Coronary artery (tissue), 2 donors: ENCODE data around the gene CCSER1.
"Not testable (repeated sequence)": the region's sequence is repeated elsewhere in the genome, so short reads cannot be mapped to it uniquely, and the experiment has no call there.

Source experiments
- DNase-seq: peaks from one replicate; pipeline ENCODE4 v3.0.0-alpha.2; 2017; ENCODE audit warnings: low spot score
- H3K27ac ChIP-seq, 2 donors: fragments of 200-600 bp; sonication (generic); one replicate each; pipeline ENCODE4 v1.5.1; 2016 to 2019
- H3K4me3 ChIP-seq: fragments of 200-600 bp; sonication (generic); 2 replicates; pipeline ENCODE4 v1.5.1; 2016; ENCODE audit warnings: mild to moderate bottlenecking, moderate library complexity
- CTCF ChIP-seq: fragments of 200-600 bp; sonication (generic); IDR thresholded peaks from one replicate; pipeline ENCODE4 v1.5.1; 2019; ENCODE audit warnings: antibody characterized with exemption

CCSER1 gene

GRCh38 chr4:91621446-91621845 is 1494.3 kb downstream of the CCSER1 start:
- no peak for TF ChIP-seq CTCF
- Histone ChIP-seq H3K4me3 (no peak overlapping the region), H3K27ac (no peak overlapping the region)
- no peak for DNase-seq

GRCh38 chr4:91622925-91623602 is 1495.9 kb downstream of the CCSER1 start:
- no peak for TF ChIP-seq CTCF
- Histone ChIP-seq H3K27ac (no peak overlapping the region), H3K4me3 (no peak overlapping the region)
- no peak for DNase-seq

GRCh38 chr4:91623603-91623967 is 1496.4 kb downstream of the CCSER1 start:
- not testable (repeated sequence) for H3K27ac ChIP-seq, DNase-seq, H3K4me3 ChIP-seq

GRCh38 chr4:91630054-91630453 is 1502.9 kb downstream of the CCSER1 start:
- no peak for DNase-seq
- H3K4me3 ChIP-seq, result no peak overlapping the region
- H3K27ac ChIP-seq, result no peak overlapping the region
- TF ChIP-seq CTCF, result no peak

- H3K4me3 ChIP-seq, result no peak overlapping the region
- TF ChIP-seq CTCF, result no peak
- H3K27ac ChIP-seq, result no peak overlapping the region
- DNase-seq, result no peak
Measured at GRCh38 chr4:91630764-91631163, 1503.6 kb downstream of the CCSER1 start.

GRCh38 chr4:91631335-91631734 is 1504.1 kb downstream of the CCSER1 start:
- DNase-seq, result no peak
- Histone ChIP-seq H3K27ac (no peak overlapping the region), H3K4me3 (no peak overlapping the region)
- TF ChIP-seq CTCF, result no peak

- no peak for TF ChIP-seq CTCF
- DNase-seq, result no peak
- no peak overlapping the region for H3K4me3 ChIP-seq
- no peak overlapping the region for H3K27ac ChIP-seq
Measured at GRCh38 chr4:91636083-91636482, 1508.9 kb downstream of the CCSER1 start.
